Raji (cell line): ENCODE data around the gene BEND3.

Source experiments
- POLR2A ChIP-seq: IDR thresholded peaks from 2 replicates; pipeline ENCODE4 v1.6.1; 2011; ENCODE audit warnings: low read depth, low read length, control low read depth; ENCODE audit not compliant: insufficient read depth

Gene BEND3

GRCh38 chr6:107121964-107122495 lies 6.7 kb upstream of the BEND3 start:
- no peak for TF ChIP-seq POLR2A

- no peak for TF ChIP-seq POLR2A
Observed at GRCh38 chr6:107121266-107121665, 6.0 kb upstream of the BEND3 start.

GRCh38 chr6:107120404-107120803 lies 5.1 kb upstream of the BEND3 start:
- TF ChIP-seq POLR2A = no peak

GRCh38 chr6:107118976-107119375 lies 3.7 kb upstream of the BEND3 start:
- TF ChIP-seq POLR2A = no peak

- TF ChIP-seq POLR2A = no peak
Observed at GRCh38 chr6:107116931-107117330, 1.6 kb upstream of the BEND3 start.

- peak; percentile 48; the same call in 1 of the 2 replicates for TF ChIP-seq POLR2A
Observed at GRCh38 chr6:107116328-107116892, 1.1 kb upstream of the BEND3 start.

GRCh38 chr6:107115695-107116327 lies 496 bp upstream of the BEND3 start:
- TF ChIP-seq POLR2A = no peak

- peak; percentile 48; the same call in 1 of the 2 replicates for TF ChIP-seq POLR2A
Observed at GRCh38 chr6:107114213-107114925, 946 bp downstream of the BEND3 start.

- TF ChIP-seq POLR2A = no peak
Observed at GRCh38 chr6:107110200-107110599, 5.1 kb downstream of the BEND3 start.

- no peak for TF ChIP-seq POLR2A
Observed at GRCh38 chr6:107108201-107108890, 7.0 kb downstream of the BEND3 start.

GRCh38 chr6:107107791-107108190 lies 7.5 kb downstream of the BEND3 start:
- TF ChIP-seq POLR2A = no peak

- no peak for TF ChIP-seq POLR2A
Observed at GRCh38 chr6:107106165-107106564, 9.2 kb downstream of the BEND3 start.

GRCh38 chr6:107105511-107106116 lies 9.7 kb downstream of the BEND3 start:
- no peak for TF ChIP-seq POLR2A

GRCh38 chr6:107103082-107103481 lies 12.2 kb downstream of the BEND3 start:
- no peak for TF ChIP-seq POLR2A

GRCh38 chr6:107102414-107102805 lies 12.9 kb downstream of the BEND3 start:
- TF ChIP-seq POLR2A = no peak
